Activated CD8-positive, alpha-beta T cell treated with anti-CD3 and anti-CD28 coated beads for 36 hours (primary cell): Measurements from ENCODE around the gene MATN4. TPM values are rescaled to one million over a fixed set of nuclear protein-coding genes. Genes with fewer than 3 reads are reported as not detected.
A peak's percentile ranks its signal among the peaks of the same experiment; 100 is the strongest.

ENCODE experiments used
- ATAC-seq: fragments of 200-7000 bp; cut with Tn5 transposase; one replicate; pipeline ENCODE4 v1.10.0; 2021; ENCODE audit warnings: mild to moderate bottlenecking, moderate library complexity
- CTCF ChIA-PET: fragments of 350-600 bp; sonication (Branson Sonifier 250); formaldehyde crosslinking; loops from one replicate; lab custom pipeline; 2021; ENCODE audit warnings: antibody characterized with exemption; lab: Charles Lee
- POLR2A ChIA-PET: fragments of 350-600 bp; sonication (Branson Sonifier 250); formaldehyde crosslinking; loops from one replicate; lab custom pipeline; 2021; ENCODE audit warnings: antibody characterized with exemption; lab: Charles Lee
- DNase-seq: peaks from one replicate; pipeline ENCODE4 v3.0.0-alpha.2; 2020
- H3K27ac Mint-ChIP-seq: one replicate; pipeline ENCODE4 v1.8.0; 2021; ENCODE audit warnings: mild to moderate bottlenecking, mixed read lengths
- H3K27me3 Mint-ChIP-seq: one replicate; pipeline ENCODE4 v1.8.0; 2021; ENCODE audit warnings: mixed read lengths
- H3K36me3 Mint-ChIP-seq: one replicate; pipeline ENCODE4 v1.8.0; 2021; ENCODE audit warnings: low read depth, mixed read lengths
- H3K4me1 Mint-ChIP-seq: one replicate; pipeline ENCODE4 v1.8.0; 2021; ENCODE audit warnings: low read depth, mixed read lengths
- H3K4me3 Mint-ChIP-seq: one replicate; pipeline ENCODE4 v1.8.0; 2021; ENCODE audit warnings: mild to moderate bottlenecking, moderate library complexity, mixed read lengths
- H3K9me3 Mint-ChIP-seq: one replicate; pipeline ENCODE4 v1.8.0; 2021; ENCODE audit warnings: mixed read lengths
- intact Hi-C: fragments of 100-400 bp; cut with micrococcal nuclease; formaldehyde crosslinking; loops from one replicate; pipeline ENCODE4 v1.10.0; 2022
- total RNA-seq, 2 experiments: library from RNA; stranded (reverse); gene quantifications; one replicate each; pipeline ENCODE4 v1.2.3, GENCODE V29; 2021
- TF ChIP-seq, protein P1 (sequence below): fragments of 200-600 bp; IDR thresholded peaks from one replicate; pipeline ENCODE4 v1.8.0; 2022; ENCODE audit warnings: antibody characterized with exemption, mild to moderate bottlenecking

Gene MATN4
- total RNA-seq, 2 experiments from 2014 or later = 0.74 to 1.2 TPM

- Mint-ChIP-seq H3K4me1 (peaks cover 46% of the 10 kb centered on the region), H3K4me3 (peak overlapping the region; percentile 79), H3K36me3 (peaks cover 8% of the 10 kb centered on the region), H3K27ac (no peak overlapping the region), H3K27me3 (peaks cover 2% of the 10 kb centered on the region), H3K9me3 (no peaks in the 10 kb centered on the region)
- ChIA-PET POLR2A (interaction anchor here (1.1 to 3.9 kb wide), 7 partner anchors 10 to 69 kb away, joined by 3 to 21 read pairs (median 4); partner anchors contain the start of genes PIGT and SYS1), CTCF (interaction anchor here (0.8 to 4.5 kb wide), 11 partner anchors 12 to 424 kb away, joined by 3 to 20 read pairs (median 5); partner anchors contain the start of gene SYS1)
- intact Hi-C loops = no loop called here
- DNase-seq = no peak
- no peak for ATAC-seq
- TF ChIP-seq, protein P1, sequence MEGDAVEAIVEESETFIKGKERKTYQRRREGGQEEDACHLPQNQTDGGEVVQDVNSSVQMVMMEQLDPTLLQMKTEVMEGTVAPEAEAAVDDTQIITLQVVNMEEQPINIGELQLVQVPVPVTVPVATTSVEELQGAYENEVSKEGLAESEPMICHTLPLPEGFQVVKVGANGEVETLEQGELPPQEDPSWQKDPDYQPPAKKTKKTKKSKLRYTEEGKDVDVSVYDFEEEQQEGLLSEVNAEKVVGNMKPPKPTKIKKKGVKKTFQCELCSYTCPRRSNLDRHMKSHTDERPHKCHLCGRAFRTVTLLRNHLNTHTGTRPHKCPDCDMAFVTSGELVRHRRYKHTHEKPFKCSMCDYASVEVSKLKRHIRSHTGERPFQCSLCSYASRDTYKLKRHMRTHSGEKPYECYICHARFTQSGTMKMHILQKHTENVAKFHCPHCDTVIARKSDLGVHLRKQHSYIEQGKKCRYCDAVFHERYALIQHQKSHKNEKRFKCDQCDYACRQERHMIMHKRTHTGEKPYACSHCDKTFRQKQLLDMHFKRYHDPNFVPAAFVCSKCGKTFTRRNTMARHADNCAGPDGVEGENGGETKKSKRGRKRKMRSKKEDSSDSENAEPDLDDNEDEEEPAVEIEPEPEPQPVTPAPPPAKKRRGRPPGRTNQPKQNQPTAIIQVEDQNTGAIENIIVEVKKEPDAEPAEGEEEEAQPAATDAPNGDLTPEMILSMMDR = no peak
Measured at GRCh38 chr20:45346851-45347250, 38.8 kb upstream of the MATN4 start.

DNA sequence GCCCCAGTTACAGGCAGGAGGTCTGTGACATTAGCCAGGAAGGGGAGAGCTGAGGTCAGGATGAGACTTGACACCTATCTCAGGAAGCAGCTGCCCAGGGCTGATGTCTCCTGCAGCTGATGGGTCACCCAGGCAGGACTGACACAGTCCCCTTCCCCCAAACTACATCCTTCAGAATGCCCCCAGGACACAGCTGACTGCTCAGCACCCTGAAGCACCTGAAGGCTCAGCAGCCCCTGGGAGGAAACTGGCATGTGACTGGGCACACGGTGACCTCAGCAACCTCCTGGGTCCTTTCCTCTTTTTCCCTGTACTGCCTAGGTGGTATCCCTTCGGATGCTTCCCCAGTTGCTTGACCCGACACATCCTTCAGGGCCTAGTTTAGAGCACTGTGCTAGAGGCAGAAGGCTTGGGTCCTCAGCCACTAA is 38.2 kb upstream of the MATN4 start:
- DNase-seq (peak; percentile 24), ATAC-seq (peak; percentile 20)
- Mint-ChIP-seq H3K9me3 (no peaks in the 10 kb centered on the region), H3K4me3 (peak overlapping the region; percentile 79), H3K4me1 (peaks cover 46% of the 10 kb centered on the region), H3K27ac (no peak overlapping the region), H3K36me3 (peaks cover 8% of the 10 kb centered on the region), H3K27me3 (peaks cover 2% of the 10 kb centered on the region)
- ChIA-PET POLR2A (interaction anchor here (0.6 to 3.9 kb wide), 7 partner anchors 10 to 174 kb away, joined by 3 to 21 read pairs (median 4); partner anchors contain the start of genes PIGT and SYS1), CTCF (interaction anchor here (1.1 to 4.5 kb wide), 7 partner anchors 11 to 425 kb away, joined by 4 to 20 read pairs (median 5); partner anchors contain the start of gene SYS1)
- intact Hi-C loops = no loop called here
- TF ChIP-seq, protein P1 = no peak

DNA sequence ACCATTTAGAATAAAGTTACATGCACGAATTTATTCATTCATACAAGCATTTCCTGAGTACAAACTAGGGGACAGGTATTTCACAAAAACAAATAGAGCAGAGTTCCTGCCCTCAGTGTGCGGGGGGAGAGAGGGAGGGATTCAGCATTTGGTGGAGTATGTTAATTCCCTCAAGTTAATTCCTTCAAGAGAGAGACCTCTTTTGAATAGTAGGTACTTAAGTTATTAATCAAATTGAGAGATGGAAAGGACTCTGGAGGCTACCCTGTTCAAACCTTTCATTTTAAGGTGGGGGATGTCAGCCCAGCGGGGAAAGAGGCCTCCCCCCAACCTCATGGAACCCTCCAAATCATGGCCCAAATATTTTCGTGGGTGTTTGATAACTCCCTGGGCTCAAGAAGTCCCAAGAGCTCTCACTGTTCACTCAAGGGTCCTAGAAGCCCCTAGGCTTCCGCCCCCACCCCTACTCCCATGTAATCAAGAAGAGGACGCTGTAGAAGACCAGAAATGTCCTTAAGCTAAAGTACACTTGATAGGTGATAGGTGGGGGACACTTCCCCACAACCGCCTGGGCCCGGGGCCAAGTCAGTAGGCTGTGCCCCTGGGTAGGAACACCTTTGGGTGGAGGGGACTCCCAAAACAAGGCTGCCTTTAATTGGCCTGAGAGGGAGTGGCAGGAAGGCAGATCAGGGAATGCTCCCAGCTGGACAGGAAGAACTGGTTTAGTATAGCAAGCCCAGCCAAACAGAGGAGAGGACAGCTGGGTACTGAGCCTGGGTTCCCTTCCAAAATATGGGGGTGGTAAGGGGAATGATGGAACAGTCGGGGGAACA is 37.2 kb upstream of the MATN4 start:
- no peak for DNase-seq
- peaks cover 9% of the 10 kb centered on the region for H3K36me3 Mint-ChIP-seq
- no peak overlapping the region for H3K27ac Mint-ChIP-seq
- peak overlapping the region; percentile 79 for H3K4me3 Mint-ChIP-seq
- peaks cover 2% of the 10 kb centered on the region for H3K27me3 Mint-ChIP-seq
- intact Hi-C loops = no loop called here
- ATAC-seq = no peak
- peaks cover 46% of the 10 kb centered on the region for H3K4me1 Mint-ChIP-seq
- ChIA-PET POLR2A (interaction anchor here (0.7 to 3.9 kb wide), 3 partner anchors 9 to 179 kb away, joined by 3 to 20 read pairs (median 5); no protein-coding TSS in a partner anchor), CTCF (interaction anchor here (1.5 to 4.5 kb wide), 3 partner anchors 10 to 92 kb away, joined by 4 to 20 read pairs (median 12); no protein-coding TSS in a partner anchor)
- no peaks in the 10 kb centered on the region for H3K9me3 Mint-ChIP-seq
- TF ChIP-seq, protein P1 = no peak

- Mint-ChIP-seq H3K27ac (no peak overlapping the region), H3K4me1 (peaks cover 44% of the 10 kb centered on the region), H3K9me3 (no peaks in the 10 kb centered on the region), H3K4me3 (no peak overlapping the region), H3K27me3 (peaks cover 2% of the 10 kb centered on the region), H3K36me3 (peaks cover 12% of the 10 kb centered on the region)
- ChIA-PET POLR2A (no interaction called here), CTCF (interaction anchor here (1.0 to 1.1 kb wide), 2 partner anchors 19 to 54 kb away, joined by 3 to 4 read pairs; partner anchors contain the start of gene SYS1)
- no peak for ATAC-seq
- TF ChIP-seq, protein P1 = no peak
- peak; percentile 30 for DNase-seq
- intact Hi-C loops = no loop called here
Measured at GRCh38 chr20:45344168-45344860, 36.2 kb upstream of the MATN4 start.
